ENCODE measurements around the gene FADS1. TPM values are rescaled to one million over a fixed set of nuclear protein-coding genes. Genes with fewer than 3 reads are reported as not detected.

The FADS1 gene
- total and polyA plus RNA-seq, 2 donors from 2014 or later, result 6.7 to 19.5 TPM

DNA sequence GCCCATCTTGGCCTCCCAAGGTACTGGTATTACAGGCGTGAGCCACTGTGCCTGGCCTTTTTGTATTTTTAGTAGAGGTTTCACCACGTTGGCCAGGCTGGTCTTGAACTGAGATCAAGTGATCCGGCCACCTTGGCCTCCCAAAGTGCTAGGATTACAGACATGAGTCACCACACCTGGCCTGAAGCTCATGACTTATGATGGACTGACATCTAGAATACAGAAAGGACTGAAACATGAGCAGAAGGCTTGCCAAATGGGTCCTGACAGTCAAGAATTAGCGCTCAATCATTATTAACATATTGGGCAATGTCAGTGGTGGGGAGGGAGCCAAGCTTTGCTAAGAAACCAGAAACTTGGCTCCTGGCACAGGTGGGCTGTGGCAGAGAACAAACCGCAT, 5.0 kb downstream of the FADS1 start:
- no peak for FAIRE-seq

GRCh38 chr11:61810671-61811175, 6.1 kb downstream of the FADS1 start:
- no peak overlapping the region for H3K9ac ChIP-seq (ENCODE audit: low read length in 3 of 3)
- intact Hi-C loops (cut with DNase I), result no loop called here
- no peak for FAIRE-seq

More for the DNA sequence above, 5.0 kb downstream of the FADS1 start:
- Histone ChIP-seq H3K4me1 (ENCODE audit: control insufficient read depth in 2 of 3, insufficient read depth in 2 of 3, low read depth in 1 of 3, low read length in 3 of 3) (peaks cover 0 to 6% (median 0%) of the 10 kb centered on the region in 3 donors), H3K27ac (ENCODE audit: low read depth in 2 of 2, low read length in 2 of 2) (no peak overlapping the region), H3K27me3 (ENCODE audit: control insufficient read depth, insufficient read depth, low read length) (no peaks in the 10 kb centered on the region), H3K9me3 (ENCODE audit: control insufficient read depth in 2 of 3, insufficient read depth in 1 of 3, low read length in 3 of 3) (no peaks in the 10 kb centered on the region), H3K36me3 (ENCODE audit: control insufficient read depth in 2 of 3, insufficient read depth in 3 of 3, low read length in 3 of 3) (peaks cover 0 to 3% (median 2%) of the 10 kb centered on the region in 3 donors), H3K9ac (ENCODE audit: low read length in 3 of 3) (no peak overlapping the region), H3K4me3 (ENCODE audit: low read length in 3 of 3) (no peak overlapping the region)
- no peak for DNase-seq
- TF ChIP-seq CTCF (IDR thresholded peaks at IDR 0.05; ENCODE audit: borderline replicate concordance, extremely low read depth, insufficient read depth), result no peak
- intact Hi-C loops (cut with DNase I), result no loop called here

DNA sequence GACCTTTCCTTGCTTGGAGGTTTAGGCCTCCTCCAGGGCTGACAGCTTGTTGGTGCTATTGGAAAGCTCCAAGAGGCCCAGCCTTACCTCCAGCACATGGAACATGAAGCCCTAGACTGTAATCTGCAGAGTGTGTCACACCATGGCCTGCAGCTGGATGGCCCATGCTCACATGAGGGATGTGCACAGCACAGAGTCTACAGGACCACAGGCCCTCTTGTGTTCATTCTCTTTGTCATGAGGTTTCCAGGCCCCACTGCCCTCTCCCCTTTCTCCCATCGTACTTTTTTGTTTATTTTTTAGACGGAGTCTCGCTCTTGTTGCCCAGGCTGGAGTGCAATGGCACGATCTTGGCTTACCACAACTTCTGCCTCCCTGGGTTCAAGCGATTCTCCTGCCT, 10.0 kb downstream of the FADS1 start:
- no peaks in the 10 kb centered on the region for H3K27me3 ChIP-seq (ENCODE audit: control insufficient read depth, insufficient read depth, low read length)
- no peak overlapping the region for H3K4me3 ChIP-seq (ENCODE audit: low read length in 3 of 3)
- intact Hi-C loops (cut with DNase I), result no loop called here
- H3K36me3 ChIP-seq (ENCODE audit: control insufficient read depth in 2 of 3, insufficient read depth in 3 of 3, low read length in 3 of 3), result peaks cover 0 to 5% (median 1%) of the 10 kb centered on the region in 3 donors
- FAIRE-seq (no peak), DNase-seq (no peak)
- H3K4me1 ChIP-seq (ENCODE audit: control insufficient read depth in 2 of 3, insufficient read depth in 2 of 3, low read depth in 1 of 3, low read length in 3 of 3), result no peaks in the 10 kb centered on the region
- H3K9ac ChIP-seq (ENCODE audit: low read length in 3 of 3), result no peak overlapping the region
- TF ChIP-seq CTCF (IDR thresholded peaks at IDR 0.05; ENCODE audit: borderline replicate concordance, extremely low read depth, insufficient read depth), result no peak
- no peaks in the 10 kb centered on the region for H3K9me3 ChIP-seq (ENCODE audit: control insufficient read depth in 2 of 3, insufficient read depth in 1 of 3, low read length in 3 of 3)
- H3K27ac ChIP-seq (ENCODE audit: low read depth in 2 of 2, low read length in 2 of 2), result no peak overlapping the region

More at GRCh38 chr11:61810671-61811175, 6.1 kb downstream of the FADS1 start:
- Histone ChIP-seq H3K36me3 (ENCODE audit: control insufficient read depth in 2 of 3, insufficient read depth in 3 of 3, low read length in 3 of 3) (peaks cover 0 to 3% (median 2%) of the 10 kb centered on the region in 3 donors), H3K27ac (ENCODE audit: low read depth in 2 of 2, low read length in 2 of 2) (no peak overlapping the region), H3K27me3 (ENCODE audit: control insufficient read depth, insufficient read depth, low read length) (no peaks in the 10 kb centered on the region), H3K4me3 (ENCODE audit: low read length in 3 of 3) (no peak overlapping the region), H3K9me3 (ENCODE audit: control insufficient read depth in 2 of 3, insufficient read depth in 1 of 3, low read length in 3 of 3) (no peaks in the 10 kb centered on the region), H3K4me1 (ENCODE audit: control insufficient read depth in 2 of 3, insufficient read depth in 2 of 3, low read depth in 1 of 3, low read length in 3 of 3) (peaks cover 0 to 2% (median 0%) of the 10 kb centered on the region in 3 donors)
- no peak for TF ChIP-seq CTCF (IDR thresholded peaks at IDR 0.05; ENCODE audit: borderline replicate concordance, extremely low read depth, insufficient read depth)
- no peak for DNase-seq

- no peak for TF ChIP-seq CTCF (IDR thresholded peaks at IDR 0.05; ENCODE audit: borderline replicate concordance, extremely low read depth, insufficient read depth)
- no peak for DNase-seq
- no peaks in the 10 kb centered on the region for H3K27me3 ChIP-seq (ENCODE audit: control insufficient read depth, insufficient read depth, low read length)
- intact Hi-C loops (cut with DNase I), result no loop called here
- H3K4me3 ChIP-seq (ENCODE audit: low read length in 3 of 3), result no peak overlapping the region
- no peaks in the 10 kb centered on the region for H3K4me1 ChIP-seq (ENCODE audit: control insufficient read depth in 2 of 3, insufficient read depth in 2 of 3, low read depth in 1 of 3, low read length in 3 of 3)
- H3K9ac ChIP-seq (ENCODE audit: low read length in 3 of 3), result no peak overlapping the region
- no peaks in the 10 kb centered on the region for H3K9me3 ChIP-seq (ENCODE audit: control insufficient read depth in 2 of 3, insufficient read depth in 1 of 3, low read length in 3 of 3)
- H3K36me3 ChIP-seq (ENCODE audit: control insufficient read depth in 2 of 3, insufficient read depth in 3 of 3, low read length in 3 of 3), result peaks cover 0 to 5% (median 0%) of the 10 kb centered on the region in 3 donors
- FAIRE-seq, result no peak
- no peak overlapping the region for H3K27ac ChIP-seq (ENCODE audit: low read depth in 2 of 2, low read length in 2 of 2)
Measured at GRCh38 chr11:61805146-61805545, 11.7 kb downstream of the FADS1 start.
